ENCODE results near the gene HMOX2. TPM values are rescaled to one million over a fixed set of nuclear protein-coding genes. Genes with fewer than 3 reads are reported as not detected.

HMOX2 gene
- total and polyA plus RNA-seq, 2 donors (not counting 3 experiments of a cell fraction or from before 2014, with no cell fraction given) = 80.7 to 86.3 TPM

DNA sequence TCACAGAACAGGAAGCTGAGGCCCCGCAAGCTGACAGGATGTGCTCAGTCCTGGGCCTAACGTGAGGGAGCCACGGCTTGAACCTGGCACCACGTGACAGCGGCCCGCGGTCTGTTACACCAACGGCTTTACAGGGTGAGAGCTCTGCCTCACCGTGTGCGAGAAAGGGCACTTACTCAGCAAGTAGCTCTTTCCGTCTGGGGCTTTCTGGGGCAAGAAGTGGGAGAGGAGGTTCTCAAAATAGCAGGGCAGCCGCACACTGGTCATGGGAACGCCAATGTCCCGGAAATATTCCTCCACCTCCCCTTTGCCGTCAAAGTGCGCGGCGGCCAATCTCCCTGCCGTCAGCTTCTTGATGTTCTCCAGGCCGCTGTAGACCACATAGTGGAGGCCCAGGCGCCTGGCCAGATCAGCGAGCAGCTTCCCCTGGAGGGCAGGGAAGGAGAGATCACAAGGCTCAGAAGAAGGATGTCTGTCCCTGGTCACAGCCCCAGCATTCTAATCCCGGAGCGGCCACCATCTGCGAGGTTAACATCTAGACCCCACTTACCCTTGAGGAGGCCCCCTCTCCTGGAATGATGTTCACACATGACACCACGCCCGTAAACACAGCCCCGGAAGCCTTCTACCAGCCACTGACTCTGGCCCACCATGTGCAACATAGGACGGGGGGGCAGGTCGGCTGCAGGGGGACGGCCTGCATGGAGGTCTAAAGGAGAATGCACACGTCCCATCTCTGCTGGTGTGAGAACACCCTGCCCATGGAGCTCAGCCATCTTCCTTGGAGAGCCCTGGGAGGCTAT is 10.0 kb upstream of the HMOX2 start:
- BruUV-seq (replicated peaks) = no TSS peak
- H3K9me3 ChIP-seq (replicated peaks; ENCODE audit: control insufficient read depth, insufficient read depth, low read length) = no peaks in the 10 kb centered on the region
- intact Hi-C loops (cut with micrococcal nuclease) (no loop called here), dilution Hi-C loops (cut with MboI; ENCODE audit: extremely low pct_ligation_motif_present, low sequenced_read_pairs) (no loop called here)
- H2AFZ ChIP-seq (ENCODE audit: low read depth, low read length) = no peak overlapping the region
- CTCF ChIA-PET = no interaction called here
- POLR2A ChIA-PET = no interaction called here
- DNase-seq (ENCODE audit: low read depth, low spot score) (no peak), FAIRE-seq (no peak)
- H3K9ac ChIP-seq (replicated peaks; ENCODE audit: extremely low read depth, insufficient read depth, low read length) = no peak overlapping the region
- H4K20me1 ChIP-seq (replicated peaks; ENCODE audit: control insufficient read depth, extremely low read depth, insufficient read depth, low read length) = no peaks in the 10 kb centered on the region
- no peak for TF ChIP-seq FOS (IDR thresholded peaks at IDR 0.05; ENCODE audit: borderline replicate concordance, insufficient read depth, low read length)
- TF ChIP-seq GATA2 (IDR thresholded peaks at IDR 0.05; ENCODE audit: insufficient read depth, insufficient read length, low read depth, low read length) = no peak
- TF ChIP-seq MYC (IDR thresholded peaks at IDR 0.05; ENCODE audit: low read depth, low read length) = no peak
- TF ChIP-seq JUN (IDR thresholded peaks at IDR 0.05; ENCODE audit: borderline replicate concordance, insufficient read depth, insufficient read length, low read depth) = no peak
- TF ChIP-seq EZH2 (IDR thresholded peaks at IDR 0.05; ENCODE audit: borderline replicate concordance, low read depth, low read length, severe bottlenecking) = no peak
- no peak for TF ChIP-seq POLR2A (IDR thresholded peaks at IDR 0.05; ENCODE audit: low read depth, low read length)
- TF ChIP-seq POLR2AphosphoS5 (IDR thresholded peaks at IDR 0.05; ENCODE audit: insufficient read depth, low read depth, low read length) = no peak
- TF ChIP-seq, protein P1, sequence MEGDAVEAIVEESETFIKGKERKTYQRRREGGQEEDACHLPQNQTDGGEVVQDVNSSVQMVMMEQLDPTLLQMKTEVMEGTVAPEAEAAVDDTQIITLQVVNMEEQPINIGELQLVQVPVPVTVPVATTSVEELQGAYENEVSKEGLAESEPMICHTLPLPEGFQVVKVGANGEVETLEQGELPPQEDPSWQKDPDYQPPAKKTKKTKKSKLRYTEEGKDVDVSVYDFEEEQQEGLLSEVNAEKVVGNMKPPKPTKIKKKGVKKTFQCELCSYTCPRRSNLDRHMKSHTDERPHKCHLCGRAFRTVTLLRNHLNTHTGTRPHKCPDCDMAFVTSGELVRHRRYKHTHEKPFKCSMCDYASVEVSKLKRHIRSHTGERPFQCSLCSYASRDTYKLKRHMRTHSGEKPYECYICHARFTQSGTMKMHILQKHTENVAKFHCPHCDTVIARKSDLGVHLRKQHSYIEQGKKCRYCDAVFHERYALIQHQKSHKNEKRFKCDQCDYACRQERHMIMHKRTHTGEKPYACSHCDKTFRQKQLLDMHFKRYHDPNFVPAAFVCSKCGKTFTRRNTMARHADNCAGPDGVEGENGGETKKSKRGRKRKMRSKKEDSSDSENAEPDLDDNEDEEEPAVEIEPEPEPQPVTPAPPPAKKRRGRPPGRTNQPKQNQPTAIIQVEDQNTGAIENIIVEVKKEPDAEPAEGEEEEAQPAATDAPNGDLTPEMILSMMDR (IDR thresholded peaks at IDR 0.05; ENCODE audit: extremely low read depth in 1 of 2, insufficient read depth in 1 of 2, low read depth in 1 of 2, low read length in 2 of 2) = no peak
- TF ChIP-seq, protein P2, sequence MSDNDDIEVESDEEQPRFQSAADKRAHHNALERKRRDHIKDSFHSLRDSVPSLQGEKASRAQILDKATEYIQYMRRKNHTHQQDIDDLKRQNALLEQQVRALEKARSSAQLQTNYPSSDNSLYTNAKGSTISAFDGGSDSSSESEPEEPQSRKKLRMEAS (IDR thresholded peaks at IDR 0.05; ENCODE audit: insufficient read depth, insufficient read length) = no peak
- H3K4me2 ChIP-seq (ENCODE audit: insufficient read depth, low read length) = no peak overlapping the region
- H3K36me3 ChIP-seq (ENCODE audit: control insufficient read depth in 2 of 2, extremely low read depth in 1 of 2, insufficient read depth in 2 of 2, low read length in 2 of 2) = peaks cover 4 to 31% of the 10 kb centered on the region in 2 experiments
- no peak overlapping the region for H3K4me3 ChIP-seq (replicated peaks in 1 of 3; ENCODE audit: insufficient read depth in 1 of 3, low read depth in 1 of 3, low read length in 3 of 3)
- no peaks in the 10 kb centered on the region for H3K79me2 ChIP-seq (ENCODE audit: control insufficient read depth, insufficient read depth, low read length)
- no peaks in the 10 kb centered on the region for H3K27me3 ChIP-seq (ENCODE audit: control insufficient read depth in 2 of 2, insufficient read depth in 2 of 2, low read length in 2 of 2)
- no peaks in the 10 kb centered on the region for H3K4me1 ChIP-seq (ENCODE audit: control insufficient read depth, extremely low read depth, insufficient read depth, low read length)
- no peaks in the 10 kb centered on the region for H3K9me1 ChIP-seq (replicated peaks; ENCODE audit: control insufficient read depth, extremely low read depth, insufficient read depth, low read length)
- H3K27ac ChIP-seq (ENCODE audit: insufficient read depth, low read depth, low read length) = no peak overlapping the region

Data from endothelial cell of umbilical vein (primary cell).